Activated T-cell treated with anti-CD3 and anti-CD28 coated beads for 4 hours (primary cell): Measurements from ENCODE around the gene APBB2.
"Not testable (repeated sequence)": the region's sequence is repeated elsewhere in the genome, so short reads cannot be mapped to it uniquely, and the experiment has no call there.

Experiments used
- DNase-seq: peaks from one replicate; pipeline ENCODE4 v3.0.0-alpha.2; 2020

APBB2 gene

GRCh38 chr4:40924096-40924792, 290.1 kb downstream of the APBB2 start:
- peak; percentile 64 for DNase-seq

DNA sequence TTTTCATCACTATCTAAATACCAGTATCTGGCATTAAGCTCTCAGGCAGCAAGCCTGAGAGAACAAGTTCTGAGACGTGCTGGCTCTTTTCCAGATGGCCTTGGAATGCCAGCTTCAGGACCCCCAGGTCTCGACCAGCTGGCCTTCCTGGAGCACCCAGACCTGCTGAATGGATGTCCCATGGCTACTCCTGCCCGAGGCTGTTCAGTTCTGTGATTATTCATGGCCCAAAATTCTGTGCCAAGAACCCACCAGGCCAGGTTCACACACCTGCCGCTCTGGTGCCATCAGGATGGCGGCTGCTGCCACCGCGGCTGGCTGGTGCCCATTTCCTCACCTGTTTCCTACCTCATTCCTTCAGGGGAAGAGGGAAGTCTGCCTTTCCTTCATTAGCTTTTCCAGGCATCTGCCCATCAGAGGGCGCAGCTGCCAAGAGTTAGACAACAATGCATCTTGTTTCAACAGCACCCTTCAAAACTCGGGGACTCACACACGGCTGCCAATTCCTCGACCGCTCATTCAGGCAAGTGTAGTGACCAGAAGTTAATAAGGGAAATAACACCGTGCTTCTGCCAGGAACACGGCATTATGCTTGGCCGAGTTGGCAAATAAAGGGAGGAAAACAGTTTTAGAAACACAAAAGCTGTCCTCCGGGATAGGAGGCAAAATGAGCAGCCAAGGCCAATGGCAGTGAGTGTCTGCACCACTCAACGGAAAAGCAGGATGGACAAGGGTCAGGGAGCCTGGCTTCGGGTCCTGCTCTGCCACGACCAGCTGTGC, 290.8 kb downstream of the APBB2 start:
- no peak for DNase-seq

GRCh38 chr4:40919976-40920375, 294.4 kb downstream of the APBB2 start:
- not testable (repeated sequence) for DNase-seq

- no peak for DNase-seq
These were observed 296.0 kb downstream of the APBB2 start for GRCh38 chr4:40918330-40918729.

- DNase-seq, result peak; percentile 18
These were observed 297.5 kb downstream of the APBB2 start for GRCh38 chr4:40916880-40917279.

GRCh38 chr4:40916218-40916555, 298.2 kb downstream of the APBB2 start:
- DNase-seq, result no peak

- DNase-seq, result no peak
These were observed 298.8 kb downstream of the APBB2 start for GRCh38 chr4:40915318-40916217.

- no peak for DNase-seq
These were observed 301.7 kb downstream of the APBB2 start for GRCh38 chr4:40912460-40913184.

GRCh38 chr4:40910706-40911105, 303.6 kb downstream of the APBB2 start:
- DNase-seq, result no peak

GRCh38 chr4:40909363-40909876, 304.9 kb downstream of the APBB2 start:
- peak; percentile 17 for DNase-seq

- DNase-seq, result peak; percentile 51
These were observed 305.5 kb downstream of the APBB2 start for GRCh38 chr4:40908702-40909362.

- DNase-seq, result no peak
These were observed 306.0 kb downstream of the APBB2 start for GRCh38 chr4:40908297-40908696.

- DNase-seq, result no peak
These were observed 308.9 kb downstream of the APBB2 start for GRCh38 chr4:40905414-40905813.

- not testable (repeated sequence) for DNase-seq
These were observed 313.8 kb downstream of the APBB2 start for GRCh38 chr4:40900531-40900930.

GRCh38 chr4:40897557-40898203, 316.7 kb downstream of the APBB2 start:
- DNase-seq, result peak; percentile 53

- DNase-seq, result no peak
These were observed 323.6 kb downstream of the APBB2 start for GRCh38 chr4:40890764-40891163.

GRCh38 chr4:40890199-40890598, 324.1 kb downstream of the APBB2 start:
- no peak for DNase-seq

DNA sequence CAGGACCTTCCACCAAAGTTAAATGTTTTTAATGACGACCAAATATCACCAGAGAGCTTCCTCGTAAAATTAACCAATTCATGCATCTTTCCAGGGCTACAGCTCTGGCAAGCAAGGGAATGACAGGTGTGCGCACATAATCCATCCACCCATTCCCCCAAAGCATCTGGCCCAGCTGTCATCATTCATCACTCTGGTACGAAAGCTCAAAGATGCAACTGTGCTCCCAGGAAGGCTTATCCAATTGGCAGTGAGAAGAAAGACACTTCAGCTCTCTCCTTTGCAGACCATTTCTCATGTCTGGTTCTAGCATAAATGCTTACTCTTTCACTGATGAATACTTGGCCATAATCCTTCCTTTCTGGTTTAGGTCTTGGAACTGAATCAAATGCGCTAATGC, 325.4 kb downstream of the APBB2 start:
- DNase-seq, result no peak

DNA sequence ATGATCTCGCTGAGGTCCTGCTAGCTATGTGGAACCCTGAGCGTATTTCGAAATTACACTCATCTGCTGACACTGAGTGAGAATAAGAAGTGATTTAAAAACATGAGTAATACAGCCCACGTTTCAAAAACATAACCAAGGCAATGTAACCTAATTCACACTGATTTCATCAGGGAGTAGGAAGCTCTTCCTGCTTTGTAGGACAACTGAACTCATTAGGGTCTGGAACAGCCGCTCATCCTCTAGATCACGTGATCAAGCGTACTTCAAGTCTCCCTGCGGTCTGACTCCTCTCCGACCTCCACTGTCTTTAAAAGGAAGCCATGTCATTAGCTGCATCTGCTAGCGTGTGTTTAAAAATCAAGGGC, 326.6 kb downstream of the APBB2 start:
- DNase-seq, result no peak

- DNase-seq, result no peak
These were observed 327.2 kb downstream of the APBB2 start for GRCh38 chr4:40886931-40887763.

- no peak for DNase-seq
These were observed 332.5 kb downstream of the APBB2 start for GRCh38 chr4:40881851-40882250.
